Loucy (cell line): ENCODE results near the gene PRSS50.
"Not testable (repeated sequence)": the region's sequence is repeated elsewhere in the genome, so short reads cannot be mapped to it uniquely, and the experiment has no call there.

Experiments
- EZH2phosphoT487 ChIP-seq: fragments of 200-600 bp; IDR thresholded peaks from 2 replicates; pipeline ENCODE4 v1.6.1; 2018; ENCODE audit warnings: antibody characterized with exemption, mild to moderate bottlenecking, moderate library complexity, borderline replicate concordance
- TF ChIP-seq, protein P1 (sequence below): fragments of 200-600 bp; sonication (generic); conservative IDR thresholded peaks from 2 replicates; pipeline ENCODE4 v1.5.1; 2014; ENCODE audit warnings: mild to moderate bottlenecking, antibody characterized with exemption, low read length

GRCh38 chr3:46753127-46753526 lies 35.5 kb upstream of the PRSS50 start:
- TF ChIP-seq, protein P1, sequence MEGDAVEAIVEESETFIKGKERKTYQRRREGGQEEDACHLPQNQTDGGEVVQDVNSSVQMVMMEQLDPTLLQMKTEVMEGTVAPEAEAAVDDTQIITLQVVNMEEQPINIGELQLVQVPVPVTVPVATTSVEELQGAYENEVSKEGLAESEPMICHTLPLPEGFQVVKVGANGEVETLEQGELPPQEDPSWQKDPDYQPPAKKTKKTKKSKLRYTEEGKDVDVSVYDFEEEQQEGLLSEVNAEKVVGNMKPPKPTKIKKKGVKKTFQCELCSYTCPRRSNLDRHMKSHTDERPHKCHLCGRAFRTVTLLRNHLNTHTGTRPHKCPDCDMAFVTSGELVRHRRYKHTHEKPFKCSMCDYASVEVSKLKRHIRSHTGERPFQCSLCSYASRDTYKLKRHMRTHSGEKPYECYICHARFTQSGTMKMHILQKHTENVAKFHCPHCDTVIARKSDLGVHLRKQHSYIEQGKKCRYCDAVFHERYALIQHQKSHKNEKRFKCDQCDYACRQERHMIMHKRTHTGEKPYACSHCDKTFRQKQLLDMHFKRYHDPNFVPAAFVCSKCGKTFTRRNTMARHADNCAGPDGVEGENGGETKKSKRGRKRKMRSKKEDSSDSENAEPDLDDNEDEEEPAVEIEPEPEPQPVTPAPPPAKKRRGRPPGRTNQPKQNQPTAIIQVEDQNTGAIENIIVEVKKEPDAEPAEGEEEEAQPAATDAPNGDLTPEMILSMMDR: not testable (repeated sequence)
- TF ChIP-seq EZH2phosphoT487: not testable (repeated sequence)
